Measurements from ENCODE around the gene RNF113B. TPM values are rescaled to one million over a fixed set of nuclear protein-coding genes. Genes with fewer than 3 reads are reported as not detected.
A peak's percentile ranks its signal among the peaks of the same experiment; 100 is the strongest.

The RNF113B gene
- total and polyA plus RNA-seq, 2 experiments from 2014 or later: 0.19 TPM; not detected in 1

DNA sequence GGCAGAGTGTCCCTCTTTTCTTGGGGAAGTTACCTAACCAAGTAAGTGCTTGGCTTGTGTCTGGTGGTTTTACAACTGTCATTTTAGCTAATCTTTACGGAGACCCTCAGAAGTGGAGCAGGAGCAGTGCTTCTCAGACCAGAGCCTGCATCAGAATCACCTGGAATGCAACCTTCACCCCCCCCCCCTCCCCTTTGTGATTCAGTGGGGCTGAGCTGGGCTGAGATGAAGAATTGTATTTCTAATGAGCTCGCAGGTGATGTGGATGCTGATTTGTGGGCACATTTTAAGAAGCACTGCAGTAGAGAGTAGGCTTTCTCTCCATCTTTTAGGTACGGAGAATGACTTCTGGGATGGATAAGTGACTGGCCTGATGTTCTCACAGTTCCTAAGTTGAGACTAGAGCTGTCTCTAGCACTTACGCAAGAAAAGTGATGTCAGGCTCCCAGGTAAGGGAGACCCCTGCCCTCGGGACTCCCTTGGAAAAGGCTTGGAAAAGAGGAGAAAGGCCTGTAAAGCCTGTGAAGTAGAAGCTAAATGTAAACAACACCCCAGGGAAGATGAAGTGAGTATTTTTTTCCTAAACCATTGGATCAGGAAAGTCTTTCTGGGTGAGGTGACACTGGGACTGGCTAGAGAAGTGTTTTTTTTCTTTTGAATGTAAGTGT is 23.3 kb upstream of the RNF113B start (continued):
- no peak for TF ChIP-seq REST (IDR thresholded peaks at IDR 0.05; ENCODE audit: unreplicated experiment)
- TF ChIP-seq, protein P1, sequence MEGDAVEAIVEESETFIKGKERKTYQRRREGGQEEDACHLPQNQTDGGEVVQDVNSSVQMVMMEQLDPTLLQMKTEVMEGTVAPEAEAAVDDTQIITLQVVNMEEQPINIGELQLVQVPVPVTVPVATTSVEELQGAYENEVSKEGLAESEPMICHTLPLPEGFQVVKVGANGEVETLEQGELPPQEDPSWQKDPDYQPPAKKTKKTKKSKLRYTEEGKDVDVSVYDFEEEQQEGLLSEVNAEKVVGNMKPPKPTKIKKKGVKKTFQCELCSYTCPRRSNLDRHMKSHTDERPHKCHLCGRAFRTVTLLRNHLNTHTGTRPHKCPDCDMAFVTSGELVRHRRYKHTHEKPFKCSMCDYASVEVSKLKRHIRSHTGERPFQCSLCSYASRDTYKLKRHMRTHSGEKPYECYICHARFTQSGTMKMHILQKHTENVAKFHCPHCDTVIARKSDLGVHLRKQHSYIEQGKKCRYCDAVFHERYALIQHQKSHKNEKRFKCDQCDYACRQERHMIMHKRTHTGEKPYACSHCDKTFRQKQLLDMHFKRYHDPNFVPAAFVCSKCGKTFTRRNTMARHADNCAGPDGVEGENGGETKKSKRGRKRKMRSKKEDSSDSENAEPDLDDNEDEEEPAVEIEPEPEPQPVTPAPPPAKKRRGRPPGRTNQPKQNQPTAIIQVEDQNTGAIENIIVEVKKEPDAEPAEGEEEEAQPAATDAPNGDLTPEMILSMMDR (conservative IDR thresholded peaks at IDR 0.05; ENCODE audit: low read depth in 2 of 2): no peak
- peak; percentile 25; the same call in 1 of the 2 replicates for TF ChIP-seq POLR2AphosphoS5 (IDR thresholded peaks at IDR 0.05; ENCODE audit: low read depth)

- Mint-ChIP-seq H3K27ac (peak overlapping the region; percentile 79), H3K36me3 (ENCODE audit: low read depth) (peaks cover 21% of the 10 kb centered on the region), H3K4me3 (peak overlapping the region; percentile 62), H3K27me3 (ENCODE audit: insufficient read depth, low read depth, poor library complexity) (no peaks in the 10 kb centered on the region), H3K9me3 (peaks cover 8% of the 10 kb centered on the region), H3K4me1 (peaks cover 56% of the 10 kb centered on the region)
- H2AFZ ChIP-seq: no peak overlapping the region
- no peaks in the 10 kb centered on the region for H3K9me2 ChIP-seq (ENCODE audit: insufficient read depth)
- H4K20me1 ChIP-seq (replicated peaks; ENCODE audit: insufficient read depth): no peaks in the 10 kb centered on the region; the same call in 1 of the 2 replicates
- H3K4me3 ChIP-seq: peak overlapping the region; percentile 49
- H3K79me2 ChIP-seq (replicated peaks; ENCODE audit: insufficient read depth): peaks cover 77% of the 10 kb centered on the region
- DNase-seq (ENCODE audit: low spot score) (peak; percentile 56), ATAC-seq (peak; percentile 49)
- no peaks in the 10 kb centered on the region for H3K27me3 ChIP-seq (ENCODE audit: insufficient read depth)
- no peaks in the 10 kb centered on the region for H3K36me3 ChIP-seq (ENCODE audit: insufficient read depth)
- TF ChIP-seq EZH2 (IDR thresholded peaks at IDR 0.05; ENCODE audit: low read depth, unreplicated experiment) (no peak), JUNB (IDR thresholded peaks at IDR 0.05; ENCODE audit: unreplicated experiment) (no peak), REST (IDR thresholded peaks at IDR 0.05; ENCODE audit: unreplicated experiment) (no peak), ZNF331 (CRISPR knock-in tag; IDR thresholded peaks at IDR 0.05; ENCODE audit: low read depth) (no peak), CREB1 (CRISPR knock-in tag; IDR thresholded peaks at IDR 0.05; ENCODE audit: low read depth) (no peak)
- TF ChIP-seq, protein P2, sequence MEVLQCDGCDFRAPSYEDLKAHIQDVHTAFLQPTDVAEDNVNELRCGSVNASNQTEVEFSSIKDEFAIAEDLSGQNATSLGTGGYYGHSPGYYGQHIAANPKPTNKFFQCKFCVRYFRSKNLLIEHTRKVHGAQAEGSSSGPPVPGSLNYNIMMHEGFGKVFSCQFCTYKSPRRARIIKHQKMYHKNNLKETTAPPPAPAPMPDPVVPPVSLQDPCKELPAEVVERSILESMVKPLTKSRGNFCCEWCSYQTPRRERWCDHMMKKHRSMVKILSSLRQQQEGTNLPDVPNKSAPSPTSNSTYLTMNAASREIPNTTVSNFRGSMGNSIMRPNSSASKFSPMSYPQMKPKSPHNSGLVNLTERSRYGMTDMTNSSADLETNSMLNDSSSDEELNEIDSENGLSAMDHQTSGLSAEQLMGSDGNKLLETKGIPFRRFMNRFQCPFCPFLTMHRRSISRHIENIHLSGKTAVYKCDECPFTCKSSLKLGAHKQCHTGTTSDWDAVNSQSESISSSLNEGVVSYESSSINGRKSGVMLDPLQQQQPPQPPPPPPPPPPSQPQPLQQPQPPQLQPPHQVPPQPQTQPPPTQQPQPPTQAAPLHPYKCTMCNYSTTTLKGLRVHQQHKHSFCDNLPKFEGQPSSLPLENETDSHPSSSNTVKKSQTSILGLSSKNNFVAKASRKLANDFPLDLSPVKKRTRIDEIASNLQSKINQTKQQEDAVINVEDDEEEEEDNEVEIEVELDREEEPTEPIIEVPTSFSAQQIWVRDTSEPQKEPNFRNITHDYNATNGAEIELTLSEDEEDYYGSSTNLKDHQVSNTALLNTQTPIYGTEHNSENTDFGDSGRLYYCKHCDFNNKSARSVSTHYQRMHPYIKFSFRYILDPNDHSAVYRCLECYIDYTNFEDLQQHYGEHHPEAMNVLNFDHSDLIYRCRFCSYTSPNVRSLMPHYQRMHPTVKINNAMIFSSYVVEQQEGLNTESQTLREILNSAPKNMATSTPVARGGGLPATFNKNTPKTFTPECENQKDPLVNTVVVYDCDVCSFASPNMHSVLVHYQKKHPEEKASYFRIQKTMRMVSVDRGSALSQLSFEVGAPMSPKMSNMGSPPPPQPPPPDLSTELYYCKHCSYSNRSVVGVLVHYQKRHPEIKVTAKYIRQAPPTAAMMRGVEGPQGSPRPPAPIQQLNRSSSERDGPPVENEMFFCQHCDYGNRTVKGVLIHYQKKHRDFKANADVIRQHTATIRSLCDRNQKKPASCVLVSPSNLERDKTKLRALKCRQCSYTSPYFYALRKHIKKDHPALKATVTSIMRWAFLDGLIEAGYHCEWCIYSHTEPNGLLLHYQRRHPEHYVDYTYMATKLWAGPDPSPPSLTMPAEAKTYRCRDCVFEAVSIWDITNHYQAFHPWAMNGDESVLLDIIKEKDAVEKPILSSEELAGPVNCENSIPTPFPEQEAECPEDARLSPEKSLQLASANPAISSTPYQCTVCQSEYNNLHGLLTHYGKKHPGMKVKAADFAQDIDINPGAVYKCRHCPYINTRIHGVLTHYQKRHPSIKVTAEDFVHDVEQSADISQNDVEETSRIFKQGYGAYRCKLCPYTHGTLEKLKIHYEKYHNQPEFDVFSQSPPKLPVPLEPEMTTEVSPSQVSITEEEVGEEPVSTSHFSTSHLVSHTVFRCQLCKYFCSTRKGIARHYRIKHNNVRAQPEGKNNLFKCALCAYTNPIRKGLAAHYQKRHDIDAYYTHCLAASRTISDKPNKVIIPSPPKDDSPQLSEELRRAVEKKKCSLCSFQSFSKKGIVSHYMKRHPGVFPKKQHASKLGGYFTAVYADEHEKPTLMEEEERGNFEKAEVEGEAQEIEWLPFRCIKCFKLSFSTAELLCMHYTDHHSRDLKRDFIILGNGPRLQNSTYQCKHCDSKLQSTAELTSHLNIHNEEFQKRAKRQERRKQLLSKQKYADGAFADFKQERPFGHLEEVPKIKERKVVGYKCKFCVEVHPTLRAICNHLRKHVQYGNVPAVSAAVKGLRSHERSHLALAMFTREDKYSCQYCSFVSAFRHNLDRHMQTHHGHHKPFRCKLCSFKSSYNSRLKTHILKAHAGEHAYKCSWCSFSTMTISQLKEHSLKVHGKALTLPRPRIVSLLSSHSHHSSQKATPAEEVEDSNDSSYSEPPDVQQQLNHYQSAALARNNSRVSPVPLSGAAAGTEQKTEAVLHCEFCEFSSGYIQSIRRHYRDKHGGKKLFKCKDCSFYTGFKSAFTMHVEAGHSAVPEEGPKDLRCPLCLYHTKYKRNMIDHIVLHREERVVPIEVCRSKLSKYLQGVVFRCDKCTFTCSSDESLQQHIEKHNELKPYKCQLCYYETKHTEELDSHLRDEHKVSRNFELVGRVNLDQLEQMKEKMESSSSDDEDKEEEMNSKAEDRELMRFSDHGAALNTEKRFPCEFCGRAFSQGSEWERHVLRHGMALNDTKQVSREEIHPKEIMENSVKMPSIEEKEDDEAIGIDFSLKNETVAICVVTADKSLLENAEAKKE (CRISPR knock-in tag; IDR thresholded peaks at IDR 0.05): no peak
- H3F3A ChIP-seq (replicated peaks; ENCODE audit: low read depth): peaks cover 10% of the 10 kb centered on the region; the same call in 1 of the 2 replicates
- peak overlapping the region; percentile 97 for H3K27ac ChIP-seq (ENCODE audit: low read depth)
- peaks cover 54% of the 10 kb centered on the region for H3K4me1 ChIP-seq (ENCODE audit: insufficient read depth)
- peak overlapping the region; percentile 68 for H3K4me2 ChIP-seq
Measured at GRCh38 chr13:98199480-98199879, 22.4 kb upstream of the RNF113B start.
